HepG2 (cell line): Measurements from ENCODE around the gene ECSIT. TPM values are rescaled to one million over a fixed set of nuclear protein-coding genes. Genes with fewer than 3 reads are reported as not detected.

Source experiments
- ATAC-seq: fragments of 200-7000 bp; cut with Tn5 transposase; 3 replicates; pipeline ENCODE4 v1.9.1; 2020; ENCODE audit warnings: mild to moderate bottlenecking, moderate library complexity
- BruUV-seq: library from RNA; stranded (reverse); fragments of 400-500 nt; replicated peaks from 2 replicates; lab custom pipeline; 2021; lab: Mats Ljungman, UMichigan
- CTCF ChIA-PET: fragments of 300-600 bp; formaldehyde crosslinking; extraction: SDS; loops from one replicate; lab custom pipeline; 2021; ENCODE audit warnings: low total read pairs, inconsistent platforms, low intra/inter-chr PET ratio; lab: Yijun Ruan, JAX
- POLR2A ChIA-PET: fragments of 350-600 bp; sonication (Branson Sonifier 250); formaldehyde crosslinking; loops from one replicate; lab custom pipeline; 2020; ENCODE audit warnings: antibody characterized with exemption, inconsistent platforms; lab: Yijun Ruan, JAX
- DNase-seq: peaks from one replicate; pipeline ENCODE4 v3.0.0-alpha.2; 2015; ENCODE audit warnings: low spot score
- FAIRE-seq: peaks from 3 replicates; lab custom pipeline; 2011; peaks lifted over from hg19 to GRCh38; lab: Jason Lieb, UNC
- H2AFZ ChIP-seq: one replicate; pipeline ENCODE4 v1.6.1; 2011; ENCODE audit warnings: low read length, inconsistent platforms
- H3K27ac ChIP-seq: fragments of 300-600 bp; 3 replicates; pipeline ENCODE4 v1.8.0; 2011; ENCODE audit warnings: mixed run types, mild to moderate bottlenecking, mixed read lengths, low read length, inconsistent platforms; ENCODE audit not compliant: insufficient read depth; ENCODE audit errors: extremely low read length
- H3K27me3 ChIP-seq, 2 experiments: fragments of 200-600 bp in 1 of 2; 2 replicates in 1 of 2; 3 replicates in 1 of 2; pipeline versions ENCODE4 v1.6.0 to v1.8.0; 2011; ENCODE audit warnings: low read length in 2 of 2, mild to moderate bottlenecking in 2 of 2, moderate library complexity in 2 of 2, inconsistent platforms in 1 of 2; ENCODE audit not compliant: insufficient read depth in 2 of 2, control insufficient read depth in 1 of 2
- H3K36me3 ChIP-seq, 2 experiments: fragments of 200-600 bp in 1 of 2; replicated peaks in 1 of 2; 2 replicates in 1 of 2; 3 replicates in 1 of 2; pipeline versions ENCODE4 v1.5.1 to v1.8.0; 2011; ENCODE audit warnings: low read length in 2 of 2, inconsistent platforms in 1 of 2; ENCODE audit not compliant: insufficient read depth in 2 of 2, control insufficient read depth in 1 of 2
- H3K4me1 ChIP-seq: 2 replicates; pipeline ENCODE4 v1.5.1; 2012; ENCODE audit warnings: low read length, inconsistent platforms; ENCODE audit not compliant: insufficient read depth
- H3K4me2 ChIP-seq: 2 replicates; pipeline ENCODE4 v1.6.0; 2011; ENCODE audit warnings: low read depth, low read length, inconsistent platforms
- H3K4me3 ChIP-seq, 3 experiments: fragments of 200-600 bp in 1 of 3; sonication (generic), shearing (Covaris generic) in 1 of 3; replicated peaks in 1 of 3; 2 replicates each; pipeline ENCODE4 v1.5.1; 2011 to 2016; ENCODE audit warnings: low read length in 3 of 3, inconsistent platforms in 2 of 3, low read depth in 2 of 3, mild to moderate bottlenecking in 2 of 3, control low read depth in 1 of 3, mixed read lengths in 1 of 3; ENCODE audit not compliant: insufficient read depth in 1 of 3
- H3K79me2 ChIP-seq: one replicate; pipeline ENCODE4 v1.6.1; 2011; ENCODE audit warnings: low read length, inconsistent platforms; ENCODE audit not compliant: insufficient read depth
- H3K9ac ChIP-seq: 2 replicates; pipeline ENCODE4 v1.6.0; 2011; ENCODE audit warnings: mild to moderate bottlenecking, low read depth, low read length, inconsistent platforms; ENCODE audit not compliant: insufficient read depth
- H3K9me3 ChIP-seq: 2 replicates; pipeline ENCODE4 v1.5.1; 2012; ENCODE audit warnings: mild to moderate bottlenecking, low read length
- H4K20me1 ChIP-seq: 2 replicates; pipeline ENCODE4 v1.6.0; 2011; ENCODE audit warnings: inconsistent platforms, mild to moderate bottlenecking, low read length, moderate library complexity; ENCODE audit not compliant: insufficient read depth
- ARNT ChIP-seq: fragments of 450-650 bp; IDR thresholded peaks from 2 replicates; pipeline ENCODE4 v1.6.1; 2017
- PAF1 ChIP-seq: IDR thresholded peaks from 2 replicates; pipeline ENCODE4 v1.6.1; 2016; ENCODE audit warnings: missing genetic modification reagents, missing compliant biosample characterization
- PRDM15 ChIP-seq: sonication (generic); formaldehyde crosslinking; IDR thresholded peaks from 2 replicates; pipeline ENCODE4 v1.4.0; 2020; ENCODE audit warnings: missing genetic modification reagents
- SKI ChIP-seq: fragments of 450-650 bp; IDR thresholded peaks from one replicate; pipeline ENCODE4 v1.6.1; 2018; ENCODE audit warnings: mild to moderate bottlenecking; ENCODE audit not compliant: partially characterized antibody
- TRIM22 ChIP-seq: fragments of 450-650 bp; IDR thresholded peaks from 2 replicates; pipeline ENCODE4 v1.6.1; 2017
- ZBTB4 ChIP-seq: sonication (generic); formaldehyde crosslinking; IDR thresholded peaks from 2 replicates; pipeline ENCODE4 v1.4.0; 2020; ENCODE audit warnings: missing genetic modification reagents, mild to moderate bottlenecking, borderline replicate concordance
- ZFP1 ChIP-seq: IDR thresholded peaks from 2 replicates; pipeline ENCODE4 v1.6.1; 2016
- ZNF17 ChIP-seq: sonication (generic); formaldehyde crosslinking; IDR thresholded peaks from 2 replicates; pipeline ENCODE4 v1.5.0; 2020; ENCODE audit warnings: mild to moderate bottlenecking, missing genetic modification reagents
- ZNF441 ChIP-seq: sonication (generic); formaldehyde crosslinking; IDR thresholded peaks from 2 replicates; pipeline ENCODE4 v1.7.0; 2021; ENCODE audit warnings: missing genetic modification reagents, borderline replicate concordance
- ZNF629 ChIP-seq: sonication (generic); formaldehyde crosslinking; conservative IDR thresholded peaks from 2 replicates; pipeline ENCODE4 v1.5.0; 2020; ENCODE audit warnings: missing genetic modification reagents
- WGBS: methylation state at CpG from one replicate; pipeline ENCODE4 v1.1.6; 2017; ENCODE audit warnings: low lambda C conversion rate; 5-methylcytosine and 5-hydroxymethylcytosine counted together
- in situ Hi-C: cut with HindIII; loops from 2 replicates; pipeline ENCODE4 v1.10.0; 2017; ENCODE audit warnings: low pct_unique_long_range_greater_than_20kb; ENCODE audit not compliant: extremely low pct_ligation_motif_present
- intact Hi-C: fragments of 100-400 bp; cut with micrococcal nuclease; formaldehyde crosslinking; loops from one replicate; pipeline ENCODE4 v1.10.0; 2022; ENCODE audit not compliant: unreplicated experiment
- polyA plus RNA-seq, 8 experiments: library from polyadenylated mRNA; depleted of rRNA in 3 of 8; stranded (reverse) in 7 of 8; unstranded in 1 of 8; fragments of >200 nt; fragmentation: Illumina TruSeq in 4 of 8; extraction: Trizol in 4 of 8; gene quantifications; 2 replicates each; pipeline versions ENCODE4 v1.2.1 to v1.2.3, GENCODE V29; 2011 to 2016; ENCODE audit warnings: low read depth in 4 of 8, missing spikeins in 1 of 8, mixed read lengths in 1 of 8; ENCODE audit not compliant: insufficient read depth in 1 of 8
- total RNA-seq, 5 experiments: library from RNA; depleted of rRNA; stranded (reverse); fragments of >200 nt; fragmentation: Illumina TruSeq; extraction: Trizol; gene quantifications; 2 replicates each; pipeline ENCODE4 v1.2.3, GENCODE V29; 2016; ENCODE audit warnings: low read depth in 1 of 5
- TF ChIP-seq, protein P1 (sequence below): IDR thresholded peaks from 2 replicates; pipeline ENCODE4 v1.6.1; 2016; ENCODE audit warnings: mild to moderate bottlenecking, missing biosample characterization, missing genetic modification reagents

Gene ECSIT
- total and polyA plus RNA-seq, 2 of the 13 experiments (the other 11 are each of a cell fraction or from before 2014, with no cell fraction given) = 36.4 to 62.3 TPM

DNA sequence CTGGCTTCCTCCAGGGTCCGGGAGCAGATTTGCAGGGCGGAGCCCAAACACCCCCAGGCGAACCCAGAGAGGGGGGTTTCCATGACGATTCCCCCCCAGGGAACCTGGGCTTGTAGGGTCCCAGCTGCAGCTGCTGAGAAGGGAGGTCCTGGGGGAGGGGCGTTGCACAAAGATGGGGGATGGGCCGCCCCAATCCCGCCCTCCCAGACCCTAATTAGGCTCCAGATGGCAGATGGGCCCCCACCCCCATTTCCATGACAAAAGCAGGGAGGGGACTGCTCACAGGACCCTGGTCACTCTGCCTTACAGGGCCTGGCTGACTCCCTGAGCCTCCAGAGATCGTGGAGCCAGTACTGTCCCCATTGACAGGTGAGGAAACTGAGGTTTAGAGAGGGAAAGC is 63.3 kb downstream of the ECSIT start:
- ATAC-seq (no peak), DNase-seq (no peak), FAIRE-seq (no peak)
- no peak overlapping the region for H3K4me2 ChIP-seq
- H3K9ac ChIP-seq = no peak overlapping the region
- ChIA-PET POLR2A (no interaction called here), CTCF (no interaction called here)
- intact Hi-C loops = no loop called here
- in situ Hi-C loops = no loop called here
- H2AFZ ChIP-seq = no peak overlapping the region
- H4K20me1 ChIP-seq = no peaks in the 10 kb centered on the region
- no peaks in the 10 kb centered on the region for H3K36me3 ChIP-seq
- no peak overlapping the region for H3K27ac ChIP-seq
- no peaks in the 10 kb centered on the region for H3K9me3 ChIP-seq
- BruUV-seq = no TSS peak
- no peak overlapping the region for H3K4me3 ChIP-seq
- H3K27me3 ChIP-seq = no peaks in the 10 kb centered on the region; a peak in 1 of 5 replicates
- no peaks in the 10 kb centered on the region for H3K79me2 ChIP-seq
- WGBS = 8% methylated on average over 7 of the region's 8 CpGs
- no peak for TF ChIP-seq TRIM22
- TF ChIP-seq ZNF441 (CRISPR knock-in tag) = no peak
- TF ChIP-seq PRDM15 = no peak
- TF ChIP-seq ZNF629 (CRISPR knock-in tag) = no peak
- TF ChIP-seq ZFP1 = no peak
- no peak for TF ChIP-seq ZBTB4
- no peak for TF ChIP-seq SKI
- TF ChIP-seq PAF1 (CRISPR knock-in tag) = no peak
- TF ChIP-seq, protein P1, sequence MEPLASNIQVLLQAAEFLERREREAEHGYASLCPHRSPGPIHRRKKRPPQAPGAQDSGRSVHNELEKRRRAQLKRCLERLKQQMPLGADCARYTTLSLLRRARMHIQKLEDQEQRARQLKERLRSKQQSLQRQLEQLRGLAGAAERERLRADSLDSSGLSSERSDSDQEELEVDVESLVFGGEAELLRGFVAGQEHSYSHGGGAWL (CRISPR knock-in tag) = no peak
- TF ChIP-seq ARNT = no peak
- TF ChIP-seq ZNF17 (CRISPR knock-in tag) = no peak
- H3K4me1 ChIP-seq = no peaks in the 10 kb centered on the region
